BE2C (cell line): ENCODE data around the gene TSEN15.

Experiments
- DNase-seq: peaks from one replicate; pipeline ENCODE4 v3.0.0-alpha.2; 2020
- H3K27me3 ChIP-seq: fragments of 250-450 bp; sonication (Bioruptor Pico); 2 replicates; pipeline ENCODE4 v1.5.1; 2020; ENCODE audit warnings: mild to moderate bottlenecking
- H3K36me3 ChIP-seq: fragments of 250-450 bp; sonication (Bioruptor Pico); 2 replicates; pipeline ENCODE4 v1.5.1; 2020; ENCODE audit warnings: mild to moderate bottlenecking
- H3K4me1 ChIP-seq: fragments of 250-450 bp; sonication (Bioruptor Pico); 2 replicates; pipeline ENCODE4 v1.5.1; 2020
- H3K4me3 ChIP-seq: 2 replicates; pipeline ENCODE4 v1.5.1; 2011; ENCODE audit warnings: low read depth, low read length
- H3K9me3 ChIP-seq: fragments of 250-450 bp; sonication (Bioruptor Pico); 2 replicates; pipeline ENCODE4 v1.5.1; 2020
- CTCF ChIP-seq: IDR thresholded peaks from 2 replicates; pipeline ENCODE4 v1.5.1; 2012; ENCODE audit warnings: mild to moderate bottlenecking, low read depth, low read length

Gene TSEN15

GRCh38 chr1:184027826-184028695 lies 23.5 kb upstream of the TSEN15 start:
- no peaks in the 10 kb centered on the region for H3K4me1 ChIP-seq
- H3K36me3 ChIP-seq: no peaks in the 10 kb centered on the region
- no peaks in the 10 kb centered on the region for H3K27me3 ChIP-seq
- H3K9me3 ChIP-seq: no peaks in the 10 kb centered on the region
- no peak for DNase-seq
- TF ChIP-seq CTCF: no peak
- H3K4me3 ChIP-seq: no peak overlapping the region

- DNase-seq: peak; percentile 45
Observed at GRCh38 chr1:184028854-184029623, 22.5 kb upstream of the TSEN15 start.

GRCh38 chr1:184030433-184031091 lies 21.0 kb upstream of the TSEN15 start:
- H3K4me1 ChIP-seq: no peaks in the 10 kb centered on the region
- TF ChIP-seq CTCF: no peak
- H3K9me3 ChIP-seq: no peaks in the 10 kb centered on the region
- H3K36me3 ChIP-seq: no peaks in the 10 kb centered on the region
- H3K27me3 ChIP-seq: no peaks in the 10 kb centered on the region
- H3K4me3 ChIP-seq: no peak overlapping the region
- no peak for DNase-seq

More at GRCh38 chr1:184028854-184029623, 22.5 kb upstream of the TSEN15 start:
- no peaks in the 10 kb centered on the region for H3K4me1 ChIP-seq
- H3K9me3 ChIP-seq: no peaks in the 10 kb centered on the region
- TF ChIP-seq CTCF: no peak
- H3K27me3 ChIP-seq: no peaks in the 10 kb centered on the region
- H3K36me3 ChIP-seq: no peaks in the 10 kb centered on the region
- no peak overlapping the region for H3K4me3 ChIP-seq

- Histone ChIP-seq H3K36me3 (no peaks in the 10 kb centered on the region), H3K27me3 (peaks cover 4% of the 10 kb centered on the region), H3K4me3 (no peak overlapping the region), H3K9me3 (no peaks in the 10 kb centered on the region), H3K4me1 (no peaks in the 10 kb centered on the region)
- no peak for TF ChIP-seq CTCF
- no peak for DNase-seq
Observed at GRCh38 chr1:184031092-184031408, 20.5 kb upstream of the TSEN15 start.

- Histone ChIP-seq H3K9me3 (no peaks in the 10 kb centered on the region), H3K4me1 (no peaks in the 10 kb centered on the region), H3K27me3 (peaks cover 9% of the 10 kb centered on the region), H3K36me3 (no peaks in the 10 kb centered on the region), H3K4me3 (no peak overlapping the region)
- no peak for DNase-seq
- TF ChIP-seq CTCF: no peak
Observed at GRCh38 chr1:184031409-184032107, 20.0 kb upstream of the TSEN15 start.
